Erythroblast (primary cell): ENCODE measurements around the gene PAEP.
"Not testable (repeated sequence)": the region's sequence is repeated elsewhere in the genome, so short reads cannot be mapped to it uniquely, and the experiment has no call there.

ENCODE experiments used
- DNase-seq, 2 experiments: peaks; one replicate each; lab custom pipeline; 2025; lab: John Stamatoyannopoulos, UW
- GATA1 ChIP-seq: IDR thresholded peaks from 2 replicates; pipeline ENCODE4 v1.6.1; 2011; ENCODE audit warnings: low read depth, mild to moderate bottlenecking, control low read depth, low read length, moderate library complexity
- POLR2A ChIP-seq: IDR thresholded peaks from 2 replicates; pipeline ENCODE4 v1.6.1; 2011; ENCODE audit warnings: mild to moderate bottlenecking, low read length

PAEP gene

DNA sequence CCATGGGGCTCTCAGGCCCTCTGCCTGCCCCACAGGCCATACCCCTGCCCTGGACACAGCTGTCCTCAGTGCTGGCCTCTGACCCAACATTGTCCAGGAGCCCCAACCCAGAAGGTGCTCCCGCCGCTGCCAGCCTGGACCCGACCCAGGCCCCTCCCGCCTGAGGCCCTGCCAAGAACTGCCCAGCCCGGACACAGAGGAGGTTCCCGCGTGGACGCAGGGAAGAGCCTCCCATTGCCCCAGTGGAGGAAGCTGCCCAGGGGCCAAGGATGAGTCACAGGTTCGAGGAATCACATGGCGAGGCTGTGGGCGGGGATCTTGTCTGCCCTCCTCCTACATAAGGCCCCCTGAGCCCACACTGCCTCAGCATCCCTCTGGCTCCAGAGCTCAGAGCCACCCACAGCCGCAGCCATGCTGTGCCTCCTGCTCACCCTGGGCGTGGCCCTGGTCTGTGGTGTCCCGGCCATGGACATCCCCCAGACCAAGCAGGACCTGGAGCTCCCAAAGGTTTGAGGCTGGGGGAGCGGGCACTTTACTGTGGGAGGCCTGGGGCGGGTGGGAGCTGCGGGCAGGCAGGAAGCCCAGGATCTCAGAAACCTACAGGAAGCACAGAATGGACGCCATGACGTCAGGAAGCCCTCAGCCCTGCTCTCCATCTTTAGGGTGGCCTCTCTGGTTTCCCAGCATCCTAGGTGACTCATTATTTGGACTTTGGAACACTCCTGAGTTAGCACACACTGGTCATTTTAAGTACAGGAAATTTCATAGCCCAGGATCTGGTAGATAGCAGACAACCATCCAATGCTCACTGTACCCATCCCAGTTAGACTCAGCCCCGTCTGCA, at the start of gene PAEP:
Gene PAEP (plus strand): TSS at position 366 of the 844 bp plus-strand sequence.
- TF ChIP-seq GATA1 (no peak), POLR2A (no peak)
- DNase-seq, result no peak

DNA sequence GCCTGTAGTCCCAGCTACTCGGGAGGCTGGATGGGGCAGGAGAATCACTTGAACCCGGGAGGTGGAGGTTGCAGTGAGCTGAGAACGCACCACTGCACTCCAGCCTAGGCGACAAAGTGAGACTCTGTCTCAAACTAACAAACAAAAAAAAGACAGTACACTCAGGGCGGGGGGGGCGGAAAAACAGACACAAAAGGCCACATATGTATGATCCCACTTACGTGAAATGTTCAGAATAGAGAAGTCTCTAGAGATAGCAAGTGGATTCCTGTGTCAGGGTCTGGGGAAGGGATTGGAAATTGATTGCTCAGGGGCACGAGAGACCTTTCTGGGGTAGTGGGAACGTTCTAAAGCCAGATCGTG, 49.3 kb upstream of the PAEP start:
- no peak for DNase-seq
- no peak for TF ChIP-seq GATA1
- no peak for TF ChIP-seq POLR2A

DNA sequence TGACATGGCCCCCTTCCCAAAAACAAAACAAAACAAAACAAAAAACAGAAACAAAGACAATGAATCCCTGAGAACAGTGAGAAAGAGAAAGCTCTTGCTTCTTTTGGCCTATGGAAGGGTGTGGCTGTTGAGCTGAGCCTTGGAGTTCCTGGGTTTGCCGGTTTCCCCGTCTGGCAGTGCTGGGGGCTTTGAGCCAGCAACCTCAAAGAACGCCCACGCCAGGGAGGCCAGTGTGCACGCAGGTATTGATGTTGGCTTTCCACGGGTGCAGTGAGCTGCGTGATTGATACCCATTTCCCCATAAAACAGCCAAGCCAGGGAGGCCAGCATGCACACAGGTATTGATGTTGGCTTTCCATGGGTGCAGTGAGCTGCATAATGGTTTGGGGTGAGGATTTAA, 48.7 kb upstream of the PAEP start:
- TF ChIP-seq POLR2A (no peak), GATA1 (no peak)
- no peak for DNase-seq

DNA sequence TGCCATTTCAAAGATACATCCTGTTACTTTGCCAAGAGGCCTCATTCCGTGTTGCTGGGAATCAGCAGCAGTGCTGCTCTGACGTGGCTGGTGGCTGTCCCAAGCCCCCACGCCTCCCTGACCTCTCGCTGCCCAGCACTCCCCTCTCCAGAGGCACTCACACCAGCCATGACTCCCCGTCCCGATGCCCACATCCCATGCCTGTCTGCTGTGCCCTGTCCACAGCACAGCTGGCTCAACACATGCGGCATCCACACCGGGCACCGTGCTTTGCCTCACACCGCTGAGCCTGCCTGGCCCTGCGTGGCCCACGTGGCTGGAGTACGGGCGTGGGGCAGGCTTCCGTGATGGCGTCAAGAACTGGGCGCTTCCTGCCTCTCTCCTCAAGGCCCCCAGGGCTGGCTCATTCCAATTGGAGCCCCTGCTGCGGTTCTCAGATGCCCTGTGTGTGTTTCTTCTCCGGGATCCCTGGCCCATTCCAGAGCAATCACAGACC, 48.2 kb upstream of the PAEP start:
- no peak for DNase-seq
- TF ChIP-seq POLR2A, result no peak
- TF ChIP-seq GATA1, result no peak

DNA sequence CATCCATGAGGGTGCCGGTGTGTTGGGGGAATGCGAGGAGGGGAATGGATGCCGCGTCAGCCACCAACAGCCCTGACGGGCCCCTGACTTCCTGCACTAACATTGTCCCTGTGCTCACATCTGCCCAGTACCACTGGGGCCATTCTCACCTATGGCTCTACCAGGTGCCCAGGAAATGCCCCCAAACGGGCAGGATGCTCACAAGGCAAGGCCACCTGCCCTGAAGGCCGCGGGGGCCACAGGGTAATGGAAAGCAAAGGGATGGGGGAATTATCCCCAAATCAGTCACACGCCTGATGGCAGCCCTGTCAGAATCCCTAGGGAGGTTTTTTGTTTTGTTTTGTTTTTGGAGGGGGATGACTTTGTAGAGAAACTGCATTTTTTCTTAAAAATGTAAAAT, 47.6 kb upstream of the PAEP start:
- not testable (repeated sequence) for DNase-seq

DNA sequence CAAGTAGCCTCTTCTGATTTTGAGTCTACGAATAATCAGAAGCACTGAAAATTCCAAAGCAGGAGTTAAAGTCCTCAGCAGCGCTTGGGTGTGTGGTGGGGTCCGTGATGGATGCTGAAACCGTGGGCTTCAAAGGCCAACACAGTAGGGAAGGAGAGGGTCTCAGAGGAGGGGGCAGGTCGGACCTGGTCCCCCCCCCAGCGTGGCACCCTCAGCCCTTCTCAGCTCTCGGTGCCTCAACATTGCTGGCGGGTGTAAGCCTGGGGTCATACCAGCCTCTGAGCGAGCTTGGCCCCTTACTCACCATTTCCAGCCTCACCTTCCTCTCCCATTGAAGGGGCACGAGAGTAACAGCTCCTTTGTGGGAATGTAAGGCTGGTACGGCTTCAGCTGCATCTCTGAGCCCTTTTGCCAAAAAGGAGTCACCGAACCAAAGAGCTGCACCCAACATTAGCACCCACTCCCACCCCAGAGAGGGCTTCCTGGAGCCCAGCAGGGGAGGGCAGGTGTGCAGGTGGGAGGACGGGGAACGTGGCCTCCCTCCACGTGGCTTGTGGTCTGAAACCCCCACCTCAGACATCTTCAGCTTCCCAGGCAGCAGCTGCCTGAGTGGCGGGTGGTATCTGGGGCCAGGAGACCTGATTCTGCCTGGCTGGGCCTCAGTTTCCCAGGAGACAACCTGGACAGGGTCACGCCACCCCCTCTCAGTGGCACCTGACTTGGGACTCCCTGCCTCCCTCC, 47.0 kb upstream of the PAEP start:
- TF ChIP-seq GATA1, result no peak
- DNase-seq, result no peak

DNA sequence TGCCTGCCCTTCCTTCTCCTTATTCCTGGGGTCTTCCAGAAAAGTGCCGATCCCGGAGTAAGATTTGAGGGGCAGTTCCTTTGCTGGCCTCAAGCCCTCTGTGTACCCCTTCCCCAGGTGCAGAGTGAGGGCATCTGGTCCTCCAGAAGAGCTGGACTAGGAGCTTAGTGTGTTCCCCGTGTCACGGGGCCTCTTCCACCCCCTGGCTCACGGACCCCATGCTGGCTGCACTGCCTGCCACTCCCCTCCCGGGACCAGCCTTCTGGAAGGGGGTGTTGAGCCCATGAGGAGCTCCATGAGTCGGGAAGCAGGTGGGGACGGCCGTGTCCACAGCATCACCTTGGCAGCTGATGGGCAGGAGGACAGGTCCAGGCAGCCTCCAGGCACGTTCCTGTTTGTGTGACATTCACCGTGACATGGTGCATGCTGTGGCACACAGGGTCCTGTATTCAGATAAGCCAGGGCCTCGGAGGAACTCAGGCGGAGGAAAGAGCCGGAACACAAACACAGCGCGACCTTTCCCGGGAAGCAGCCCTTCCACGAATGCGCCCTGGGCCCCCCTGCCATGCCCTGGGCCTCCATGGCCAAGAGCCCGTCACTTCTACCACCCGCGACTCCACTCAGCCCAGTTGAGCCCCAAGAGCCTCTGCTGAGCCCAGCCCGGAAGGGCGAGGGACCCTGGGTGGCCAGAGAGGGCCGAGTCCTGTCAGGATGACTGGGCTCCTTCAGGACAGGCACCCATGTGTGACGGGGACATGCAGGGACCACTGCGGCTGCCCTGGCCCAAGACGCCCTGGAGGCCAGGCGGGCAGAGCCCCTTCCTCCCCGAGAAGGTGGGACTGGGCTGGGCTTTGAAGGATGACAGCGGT, 46.2 kb upstream of the PAEP start:
- no peak for DNase-seq
- TF ChIP-seq GATA1, result no peak
- no peak for TF ChIP-seq POLR2A

DNA sequence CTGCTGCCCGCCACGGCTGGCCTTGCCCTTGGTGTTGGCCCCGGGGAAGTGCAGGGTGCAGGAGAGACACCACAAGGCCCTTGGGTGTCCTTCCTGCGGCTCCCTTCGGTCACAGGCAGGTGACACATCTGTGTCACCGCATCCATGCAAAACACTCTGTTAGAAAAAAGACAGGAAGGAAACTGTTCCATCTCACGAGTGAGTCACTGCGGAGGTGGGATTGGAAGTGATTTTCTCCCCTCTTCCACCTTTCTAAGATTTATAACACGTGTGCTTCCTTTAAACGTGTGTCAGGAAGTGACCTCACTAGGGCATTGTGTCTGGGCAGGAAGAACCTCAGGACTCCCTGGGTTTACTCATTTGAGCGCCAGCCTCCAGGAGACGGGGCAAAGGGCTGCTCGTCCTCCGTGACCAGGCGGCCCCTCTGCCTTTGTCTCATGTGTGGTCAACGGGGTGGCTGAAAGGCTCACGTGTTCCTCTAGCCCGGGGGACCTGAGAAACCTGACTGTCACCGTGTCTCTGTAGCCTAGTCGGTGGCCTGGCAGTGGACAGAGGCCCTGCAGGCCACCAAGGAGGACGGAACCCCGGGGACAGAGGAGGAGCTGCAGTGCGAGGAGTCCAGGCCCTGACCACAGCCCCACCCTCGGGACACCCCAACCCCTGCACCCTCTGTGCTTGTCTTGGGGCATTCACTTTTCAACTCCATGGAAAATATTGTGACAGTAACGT, 45.3 kb upstream of the PAEP start:
- no peak for TF ChIP-seq POLR2A
- no peak for TF ChIP-seq GATA1

DNA sequence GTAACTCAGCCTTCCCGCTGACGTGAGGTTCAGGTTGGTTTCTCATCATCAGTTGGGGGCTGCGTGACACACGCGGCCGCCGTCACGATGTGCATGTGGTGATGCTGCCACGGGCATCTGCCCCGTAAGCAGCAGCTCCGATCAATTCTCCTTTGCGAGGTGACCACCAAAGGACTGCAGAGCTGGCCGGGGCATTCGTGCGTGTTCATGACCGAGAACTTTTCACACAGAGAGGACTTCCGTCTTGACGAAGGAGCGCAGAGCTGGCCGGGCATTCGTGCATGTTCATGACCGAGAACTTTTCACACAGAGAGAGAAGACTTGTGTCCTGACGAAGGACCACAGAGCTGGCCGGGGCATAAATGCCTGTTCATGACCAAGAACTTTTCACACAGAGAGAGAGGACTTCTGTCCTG, 44.1 kb upstream of the PAEP start:
- DNase-seq, result no peak
- TF ChIP-seq POLR2A (no peak), GATA1 (no peak)

More for the DNA sequence above, 45.3 kb upstream of the PAEP start:
- no peak for DNase-seq

DNA sequence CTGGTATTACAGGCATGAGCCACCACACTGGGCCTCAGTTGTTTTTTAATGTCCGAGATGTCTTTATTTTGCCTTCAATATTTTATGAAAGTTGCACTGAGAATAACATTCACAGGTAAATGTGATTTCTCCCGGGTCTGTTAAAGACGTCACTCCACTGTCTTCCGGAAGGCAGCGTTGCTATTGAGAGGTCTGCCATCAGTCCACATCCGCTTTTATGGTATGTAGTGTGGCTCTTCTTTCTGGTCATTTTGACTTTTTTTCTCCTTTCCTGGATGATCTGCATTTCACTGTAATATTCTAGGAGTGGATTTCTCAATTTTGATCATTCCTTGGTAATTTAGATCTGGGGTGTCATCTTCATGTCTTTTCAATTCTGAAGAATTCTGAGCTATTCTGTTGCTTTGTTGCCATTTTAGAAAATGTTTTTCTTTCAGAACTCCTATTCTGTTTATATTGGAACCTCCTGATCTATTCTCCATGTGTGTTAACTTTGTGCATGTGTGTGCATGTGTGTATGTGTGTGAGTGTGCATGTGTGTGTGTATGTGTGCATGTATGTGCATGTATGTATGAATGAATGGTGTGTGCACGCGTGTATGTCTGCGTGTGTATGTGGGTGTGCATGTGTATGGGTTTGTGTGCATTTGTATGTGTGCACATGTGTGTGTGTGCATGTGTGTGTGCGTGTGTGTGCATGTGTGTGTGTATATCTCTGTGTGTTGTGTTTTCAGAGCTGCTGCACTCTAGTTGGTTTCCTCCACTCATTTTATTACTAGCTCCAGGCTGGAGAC, 42.2 kb upstream of the PAEP start:
- DNase-seq, result no peak
- no peak for TF ChIP-seq GATA1
- no peak for TF ChIP-seq POLR2A

DNA sequence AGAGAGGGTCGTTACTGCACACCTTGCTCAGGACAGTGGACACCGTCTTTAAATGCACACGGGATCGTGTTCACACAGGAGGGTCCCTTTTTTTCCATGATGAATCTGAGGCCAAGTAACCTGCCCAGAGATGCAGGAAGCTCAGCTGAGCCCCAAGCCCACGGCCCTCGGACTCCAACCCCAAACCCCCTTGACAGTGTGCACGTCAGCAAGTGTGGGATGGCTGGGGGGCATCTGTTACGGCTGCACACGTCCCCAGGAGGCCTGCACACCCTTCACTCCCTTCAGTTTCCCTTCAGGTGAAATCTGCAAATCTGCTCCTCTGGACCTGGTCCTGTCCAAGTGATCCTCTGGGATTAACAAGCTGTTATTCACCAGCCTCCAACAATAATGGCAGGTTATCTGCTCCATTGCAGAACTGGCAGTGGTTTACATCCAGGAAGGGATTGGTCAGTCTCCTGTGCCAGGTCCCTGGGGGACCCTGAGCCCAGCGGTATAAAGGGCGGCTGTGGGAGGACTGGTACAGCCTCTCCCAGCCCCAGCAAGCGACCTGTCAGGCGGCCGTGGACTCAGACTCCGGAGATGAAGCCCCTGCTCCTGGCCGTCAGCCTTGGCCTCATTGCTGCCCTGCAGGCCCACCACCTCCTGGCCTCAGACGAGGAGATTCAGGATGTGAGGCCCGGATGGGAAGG, 40.5 kb upstream of the PAEP start, which contains the start of gene LCN1:
Gene LCN1 (plus strand): TSS at position 525 of the 692 bp plus-strand sequence. CDS start 58 bp downstream, at position 583.
- DNase-seq, result no peak

More for the DNA sequence above, 40.5 kb upstream of the PAEP start, which contains the start of gene LCN1:
- no peak for TF ChIP-seq GATA1
- no peak for TF ChIP-seq POLR2A
